HG03342 (cell line): Measurements from ENCODE around the gene SCN4B.

Experiments used
- ATAC-seq: cut with Tn5 transposase; IDR thresholded peaks from one replicate; pipeline ENCODE4 v1.9.1; 2021; ENCODE audit warnings: mild to moderate bottlenecking, moderate library complexity; ENCODE audit not compliant: unreplicated experiment

SCN4B gene

DNA sequence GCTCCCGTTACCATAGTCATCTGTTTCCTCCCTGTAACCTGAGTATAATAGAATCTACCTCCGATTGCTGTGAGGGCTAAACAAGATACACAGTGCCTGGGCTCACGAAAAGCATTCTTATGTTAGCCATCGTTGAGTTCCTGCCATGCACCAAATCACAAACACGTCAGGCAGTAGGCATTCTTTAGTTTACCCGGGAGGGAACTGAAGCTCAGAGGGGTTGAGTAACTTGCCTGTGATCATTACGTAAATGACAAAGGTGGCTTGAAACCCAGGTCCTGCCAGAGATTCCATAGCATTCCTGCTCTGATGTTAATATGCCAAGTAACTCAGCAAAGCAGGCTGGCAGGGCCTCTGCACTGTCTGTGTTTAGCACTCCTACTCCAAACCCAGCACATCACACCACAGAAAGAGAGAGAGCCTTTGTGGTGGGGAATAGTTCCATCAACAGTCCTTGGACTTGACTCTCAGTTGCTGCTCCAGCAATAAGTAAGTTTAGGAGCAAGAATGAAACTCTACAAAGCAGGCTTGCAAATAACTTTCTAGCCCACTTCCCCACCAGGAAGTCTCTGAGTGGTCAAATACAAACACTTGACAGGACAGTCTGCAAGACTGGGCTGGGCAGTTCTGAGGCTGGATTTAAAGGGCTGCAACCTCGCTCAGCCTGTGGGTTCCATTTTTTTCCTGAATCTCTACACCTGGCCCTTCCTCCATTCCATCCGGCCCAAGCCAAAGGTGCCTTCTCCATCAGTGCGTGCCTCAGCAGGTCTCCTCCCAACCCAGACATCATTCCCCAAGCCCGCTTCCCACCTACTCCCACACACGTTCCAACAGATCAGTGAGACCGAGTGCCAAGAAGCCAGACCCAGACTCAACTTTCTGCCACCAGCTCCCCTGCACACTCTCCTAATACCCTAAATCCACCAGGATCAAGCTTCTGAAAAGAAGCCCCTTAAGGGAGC, 22.7 kb upstream of the SCN4B start:
- ATAC-seq: no peak

- no peak for ATAC-seq
Measured at GRCh38 chr11:118174006-118174567, 21.5 kb upstream of the SCN4B start.

DNA sequence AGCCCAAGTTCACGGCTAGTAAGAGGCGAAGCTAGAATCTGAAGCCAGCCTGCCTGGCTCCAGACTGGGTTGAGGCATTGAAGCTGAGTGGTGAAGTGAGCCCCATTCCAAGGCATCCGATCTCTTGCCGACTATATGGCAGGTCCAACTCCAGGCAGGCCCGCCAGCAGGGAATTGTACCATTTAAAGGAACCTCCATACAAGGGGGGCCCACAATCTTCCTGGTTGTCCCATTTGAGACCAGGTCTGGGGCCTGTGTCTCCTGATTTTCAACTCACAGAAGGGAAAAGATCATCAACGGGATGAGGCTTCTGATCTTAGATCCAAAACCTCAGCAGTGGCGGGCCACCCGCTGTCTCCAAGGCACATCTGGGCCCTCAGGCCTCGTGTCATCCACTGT, 19.7 kb upstream of the SCN4B start:
- no peak for ATAC-seq

GRCh38 chr11:118171269-118172062, 18.8 kb upstream of the SCN4B start:
- no peak for ATAC-seq

- ATAC-seq: no peak
Measured at GRCh38 chr11:118170882-118171268, 18.3 kb upstream of the SCN4B start.

GRCh38 chr11:118170231-118170630, 17.6 kb upstream of the SCN4B start:
- no peak for ATAC-seq

DNA sequence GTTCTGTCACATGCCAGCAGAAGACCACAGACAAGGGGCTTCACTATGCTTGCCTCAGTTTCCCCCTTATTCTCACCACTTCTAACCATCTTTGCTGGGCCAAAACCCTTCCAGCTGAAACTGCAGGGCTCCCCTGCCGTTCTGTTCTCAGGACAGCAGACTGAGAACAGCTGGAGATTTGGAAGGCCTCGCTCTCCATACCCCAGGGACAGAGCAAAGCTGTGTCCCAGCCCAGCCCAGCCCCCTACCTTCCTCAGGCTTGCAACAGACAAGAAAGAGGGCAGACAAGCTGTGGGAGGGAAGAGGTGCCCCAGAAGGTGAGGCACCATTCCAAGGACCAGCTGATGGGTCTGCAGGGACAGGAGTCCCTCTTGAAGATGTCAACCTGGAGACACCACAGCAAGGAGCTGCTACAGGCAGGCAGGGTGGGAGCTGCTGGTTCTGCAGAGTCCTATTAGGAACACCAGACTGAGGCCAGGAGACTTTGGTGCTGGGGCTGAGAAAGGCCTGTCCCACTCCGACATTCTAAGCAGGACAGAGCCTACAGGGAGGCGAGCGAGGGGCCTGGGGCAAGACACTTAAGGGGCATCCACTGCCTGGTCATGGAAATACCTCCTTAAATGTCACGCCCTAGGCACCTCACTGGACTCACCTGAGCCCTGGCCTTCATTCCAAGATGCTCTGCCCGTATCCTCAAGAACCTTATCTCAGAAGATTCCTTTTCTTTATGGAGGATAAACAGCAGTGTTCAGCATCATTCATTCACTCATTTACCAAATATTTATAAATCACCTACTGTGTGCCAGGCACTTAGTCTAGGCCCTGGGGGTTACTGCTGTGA, 16.9 kb upstream of the SCN4B start:
- ATAC-seq: no peak

DNA sequence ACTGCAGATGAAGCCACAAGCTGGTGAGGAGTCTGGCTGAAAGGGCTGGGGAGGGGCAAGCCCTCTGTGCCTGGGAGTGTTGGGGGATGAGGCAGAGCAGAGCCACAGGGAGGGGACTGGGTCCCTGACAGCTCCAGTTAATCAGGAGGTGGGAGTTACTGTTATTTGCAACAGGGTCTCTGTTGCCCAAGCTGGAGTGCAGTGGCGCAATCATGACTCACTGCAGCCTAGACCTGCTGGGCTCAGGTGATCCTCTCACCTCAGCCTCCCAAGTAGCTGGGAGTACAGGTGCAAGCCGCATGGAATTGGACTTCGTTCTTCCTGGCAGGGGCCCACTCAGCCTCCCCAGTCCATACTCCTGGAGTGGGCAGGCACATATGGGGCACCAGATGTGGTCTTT, 16.1 kb upstream of the SCN4B start:
- ATAC-seq: no peak

GRCh38 chr11:118168316-118168715, 15.7 kb upstream of the SCN4B start:
- ATAC-seq: no peak

DNA sequence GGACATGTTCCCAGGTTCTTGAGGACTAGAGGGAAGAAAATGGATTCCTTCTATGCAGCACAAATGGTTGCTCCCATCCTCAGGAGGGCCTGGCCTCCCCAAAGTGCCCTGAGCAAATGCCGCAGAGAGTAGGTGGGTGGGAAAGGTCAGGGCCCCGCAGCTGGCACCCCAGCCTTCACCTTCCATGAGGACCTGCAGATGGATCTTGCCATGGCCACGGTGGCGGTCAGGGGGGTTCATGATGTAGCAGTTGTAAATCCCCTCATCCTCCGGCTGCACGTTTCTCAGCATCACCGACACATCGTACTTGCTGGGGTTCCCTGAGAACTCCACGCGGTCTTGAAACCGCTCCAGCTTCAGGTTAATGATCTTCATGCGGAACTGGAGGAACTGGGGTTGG, 15.3 kb upstream of the SCN4B start:
- no peak for ATAC-seq

- ATAC-seq: no peak
Measured at GRCh38 chr11:118167253-118167652, 14.6 kb upstream of the SCN4B start.

DNA sequence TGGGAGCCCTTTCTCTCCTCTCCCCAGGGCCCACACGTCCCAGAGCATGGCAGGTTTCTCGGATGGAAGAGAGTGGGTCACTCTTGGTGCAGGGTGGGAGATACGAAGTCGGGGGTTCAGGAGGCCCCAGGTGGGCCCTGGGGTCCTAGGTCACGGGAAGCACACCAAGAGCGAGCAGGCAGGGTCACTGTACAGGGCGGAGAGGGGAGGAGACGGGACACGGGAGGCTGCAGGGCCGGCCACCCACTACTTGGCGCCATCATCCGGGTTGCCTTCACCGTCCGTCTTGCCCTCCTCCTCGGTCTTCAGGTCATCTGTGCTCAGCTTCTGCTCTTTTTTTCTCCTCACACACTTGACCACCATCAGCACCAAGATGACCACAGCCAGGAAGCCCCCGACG, 14.0 kb upstream of the SCN4B start:
- no peak for ATAC-seq

- ATAC-seq: no peak
Measured at GRCh38 chr11:118164885-118165284, 12.3 kb upstream of the SCN4B start.

DNA sequence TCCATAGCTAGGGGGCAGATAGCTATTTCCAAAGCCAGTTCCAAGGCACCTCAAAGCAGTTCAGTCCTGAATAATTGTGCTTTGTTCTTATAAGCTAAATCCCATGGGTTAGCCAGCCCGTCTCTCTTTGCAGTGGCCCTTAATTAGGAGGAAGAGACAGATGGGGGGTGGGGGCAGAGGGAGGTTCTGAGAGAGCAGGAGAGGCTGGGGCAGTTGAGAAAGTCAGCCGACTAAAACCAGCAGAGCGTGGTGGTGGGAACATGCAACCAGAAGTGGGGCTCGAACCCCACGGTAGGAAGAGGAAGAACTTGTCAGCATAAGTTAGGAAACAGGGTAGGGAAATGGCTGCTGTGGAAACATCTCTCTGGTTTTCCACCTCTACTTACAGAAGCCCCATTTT, 10.9 kb upstream of the SCN4B start:
- no peak for ATAC-seq

DNA sequence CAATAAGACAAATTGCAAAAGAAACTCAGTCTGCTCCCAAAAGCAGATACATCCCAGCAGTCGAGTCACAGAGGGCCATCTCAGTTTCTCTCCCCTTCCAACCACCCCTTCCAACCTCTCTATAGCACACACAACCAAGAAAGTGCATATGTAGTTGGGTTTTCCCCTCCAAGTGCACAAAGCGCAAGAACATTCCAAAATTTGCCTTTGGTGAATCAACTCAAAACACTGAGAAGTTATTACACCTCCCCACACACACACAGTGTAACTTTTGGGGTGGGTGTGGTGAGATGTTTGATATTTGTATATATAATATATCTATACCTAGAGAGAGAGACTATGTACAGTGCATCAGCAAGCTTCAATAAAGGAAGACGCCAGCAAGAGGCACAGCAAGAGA, 10.2 kb upstream of the SCN4B start:
- no peak for ATAC-seq

- no peak for ATAC-seq
Measured at GRCh38 chr11:118161786-118162185, 9.2 kb upstream of the SCN4B start.

- no peak for ATAC-seq
Measured at GRCh38 chr11:118157186-118157895, 4.7 kb upstream of the SCN4B start.

DNA sequence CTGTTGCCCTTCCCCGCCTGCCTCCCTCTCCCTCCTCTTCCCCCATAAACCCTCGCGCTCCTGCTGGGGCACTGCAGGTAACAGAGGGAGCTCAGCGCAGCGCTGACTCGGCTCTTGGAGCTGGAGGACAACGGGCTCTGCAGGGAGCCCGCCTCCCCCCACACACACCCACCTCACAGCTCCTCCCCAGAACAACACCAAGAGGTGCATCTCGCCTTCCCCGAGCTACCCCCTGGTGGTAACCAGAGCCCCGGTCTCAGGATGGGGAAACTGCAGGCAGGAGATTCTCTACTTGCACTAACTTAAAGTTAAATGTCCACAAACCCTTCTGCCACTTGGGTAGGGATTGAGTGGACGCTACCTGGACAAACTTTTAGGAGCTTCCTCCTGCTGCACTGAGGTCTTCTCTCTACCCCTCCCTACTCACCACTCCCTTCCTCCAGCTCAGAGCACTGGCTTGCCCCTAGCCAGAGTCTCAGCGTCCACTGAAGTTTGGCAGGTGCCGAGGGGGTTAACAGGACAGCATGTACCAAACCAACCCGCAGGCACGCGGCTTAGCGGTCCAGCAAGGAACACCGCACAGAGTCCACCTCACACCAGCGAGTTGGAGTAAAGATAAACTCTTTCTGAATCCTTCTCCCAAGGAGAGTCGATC, 4.0 kb upstream of the SCN4B start:
- no peak for ATAC-seq

- no peak for ATAC-seq
Measured at GRCh38 chr11:118155776-118156530, 3.3 kb upstream of the SCN4B start.
